GM12874 (cell line): ENCODE results near the gene LIMS2.

Experiments used
- TF ChIP-seq, protein P1 (sequence below): IDR thresholded peaks from 2 replicates; pipeline ENCODE4 v1.5.1; 2011; ENCODE audit warnings: low read depth, mild to moderate bottlenecking, control low read depth, low read length, moderate library complexity; ENCODE audit not compliant: insufficient read depth

LIMS2 gene

DNA sequence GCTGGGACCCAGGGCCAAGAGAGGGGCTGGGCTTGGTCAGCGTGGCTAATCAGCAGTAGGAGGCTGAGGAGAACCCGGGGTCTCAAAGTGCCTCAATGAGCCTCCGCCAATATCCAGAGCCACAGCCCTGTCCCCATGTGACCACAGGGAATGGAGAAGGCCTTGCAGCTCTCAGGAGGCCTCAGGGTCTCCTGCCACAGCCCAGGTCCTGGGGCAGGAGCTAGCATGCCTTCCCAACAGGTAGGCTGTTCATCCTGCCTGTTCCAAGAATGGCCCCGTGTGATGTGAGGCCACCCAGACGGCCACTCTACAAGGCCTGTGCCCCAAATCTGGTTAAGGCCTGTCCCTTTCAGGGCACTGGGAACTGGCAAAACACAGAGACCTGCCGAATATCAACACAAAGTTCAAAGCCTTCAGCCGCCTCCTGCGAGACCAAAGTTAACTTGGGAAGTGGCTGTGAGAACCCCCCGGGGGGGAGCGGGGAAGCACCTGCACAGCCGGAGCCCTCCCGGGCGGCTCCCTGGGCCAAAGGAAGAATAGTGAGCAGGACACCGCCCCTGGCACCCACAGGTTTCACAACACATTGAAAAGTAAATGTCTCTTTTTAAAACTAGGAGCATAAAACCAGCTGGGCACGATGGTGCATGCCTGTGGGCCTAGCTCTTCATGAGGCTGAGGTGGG, 4.5 kb upstream of the LIMS2 start:
- TF ChIP-seq, protein P1, sequence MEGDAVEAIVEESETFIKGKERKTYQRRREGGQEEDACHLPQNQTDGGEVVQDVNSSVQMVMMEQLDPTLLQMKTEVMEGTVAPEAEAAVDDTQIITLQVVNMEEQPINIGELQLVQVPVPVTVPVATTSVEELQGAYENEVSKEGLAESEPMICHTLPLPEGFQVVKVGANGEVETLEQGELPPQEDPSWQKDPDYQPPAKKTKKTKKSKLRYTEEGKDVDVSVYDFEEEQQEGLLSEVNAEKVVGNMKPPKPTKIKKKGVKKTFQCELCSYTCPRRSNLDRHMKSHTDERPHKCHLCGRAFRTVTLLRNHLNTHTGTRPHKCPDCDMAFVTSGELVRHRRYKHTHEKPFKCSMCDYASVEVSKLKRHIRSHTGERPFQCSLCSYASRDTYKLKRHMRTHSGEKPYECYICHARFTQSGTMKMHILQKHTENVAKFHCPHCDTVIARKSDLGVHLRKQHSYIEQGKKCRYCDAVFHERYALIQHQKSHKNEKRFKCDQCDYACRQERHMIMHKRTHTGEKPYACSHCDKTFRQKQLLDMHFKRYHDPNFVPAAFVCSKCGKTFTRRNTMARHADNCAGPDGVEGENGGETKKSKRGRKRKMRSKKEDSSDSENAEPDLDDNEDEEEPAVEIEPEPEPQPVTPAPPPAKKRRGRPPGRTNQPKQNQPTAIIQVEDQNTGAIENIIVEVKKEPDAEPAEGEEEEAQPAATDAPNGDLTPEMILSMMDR, result no peak

DNA sequence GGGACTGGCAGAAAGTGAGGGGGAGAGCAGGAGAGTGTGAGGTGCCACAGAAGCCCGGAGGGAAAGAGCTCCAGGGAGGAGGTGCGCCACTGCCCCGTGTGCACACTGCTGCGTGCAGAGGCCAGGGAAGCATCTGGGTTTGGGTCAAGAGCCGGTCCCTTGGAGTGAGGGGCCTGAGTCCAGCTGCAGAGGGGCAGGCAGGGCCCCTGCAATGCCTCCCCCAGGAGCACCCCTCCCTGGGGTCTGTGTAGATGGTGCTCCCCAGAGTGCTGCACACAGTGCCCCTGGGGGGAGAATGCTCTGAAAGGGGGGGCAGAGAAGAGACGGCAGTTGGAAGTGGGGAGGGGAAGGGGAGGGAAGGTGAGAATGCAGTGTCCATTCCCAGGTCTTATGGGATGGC, 3.7 kb upstream of the LIMS2 start:
- TF ChIP-seq, protein P1, result no peak

DNA sequence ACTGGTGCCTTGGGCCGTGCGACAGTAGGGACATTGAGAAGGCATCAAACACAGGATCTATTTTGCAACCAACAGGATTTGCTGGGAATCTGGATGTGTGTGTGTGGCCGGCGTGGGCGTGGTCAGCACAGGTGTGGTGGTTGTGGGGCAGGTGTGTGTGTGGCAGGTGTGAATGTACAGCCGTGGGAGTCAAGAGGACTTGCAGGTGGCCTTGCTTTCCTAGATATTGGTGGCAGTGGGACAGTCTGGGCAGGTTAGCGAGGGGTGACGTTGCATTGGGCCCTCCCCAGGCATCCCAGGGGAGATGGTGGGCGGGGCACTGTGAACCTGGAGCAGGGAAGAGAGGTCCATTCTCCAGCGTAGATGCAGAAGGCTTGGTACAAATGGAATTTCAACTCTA, 3.2 kb upstream of the LIMS2 start:
- TF ChIP-seq, protein P1, result no peak

DNA sequence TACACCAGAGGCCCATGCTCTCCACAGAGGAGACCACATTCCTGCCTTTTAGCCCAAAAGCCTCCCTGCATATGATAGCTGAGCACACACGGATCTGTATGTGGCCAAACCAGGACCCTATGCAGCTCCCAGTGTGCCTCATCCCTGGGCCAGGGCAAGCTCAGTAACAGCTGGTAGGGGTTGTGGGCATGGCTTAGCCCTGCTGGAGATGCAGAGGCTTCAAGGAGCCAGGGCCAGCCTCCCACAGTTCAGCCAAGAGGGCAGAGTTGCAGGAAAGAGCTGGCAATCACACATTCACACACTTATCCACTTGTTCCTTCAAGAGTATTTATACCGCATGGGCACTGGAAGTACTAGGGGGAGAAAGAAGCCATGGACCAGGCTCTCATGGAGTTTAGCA, 1.6 kb upstream of the LIMS2 start:
- TF ChIP-seq, protein P1, result no peak

DNA sequence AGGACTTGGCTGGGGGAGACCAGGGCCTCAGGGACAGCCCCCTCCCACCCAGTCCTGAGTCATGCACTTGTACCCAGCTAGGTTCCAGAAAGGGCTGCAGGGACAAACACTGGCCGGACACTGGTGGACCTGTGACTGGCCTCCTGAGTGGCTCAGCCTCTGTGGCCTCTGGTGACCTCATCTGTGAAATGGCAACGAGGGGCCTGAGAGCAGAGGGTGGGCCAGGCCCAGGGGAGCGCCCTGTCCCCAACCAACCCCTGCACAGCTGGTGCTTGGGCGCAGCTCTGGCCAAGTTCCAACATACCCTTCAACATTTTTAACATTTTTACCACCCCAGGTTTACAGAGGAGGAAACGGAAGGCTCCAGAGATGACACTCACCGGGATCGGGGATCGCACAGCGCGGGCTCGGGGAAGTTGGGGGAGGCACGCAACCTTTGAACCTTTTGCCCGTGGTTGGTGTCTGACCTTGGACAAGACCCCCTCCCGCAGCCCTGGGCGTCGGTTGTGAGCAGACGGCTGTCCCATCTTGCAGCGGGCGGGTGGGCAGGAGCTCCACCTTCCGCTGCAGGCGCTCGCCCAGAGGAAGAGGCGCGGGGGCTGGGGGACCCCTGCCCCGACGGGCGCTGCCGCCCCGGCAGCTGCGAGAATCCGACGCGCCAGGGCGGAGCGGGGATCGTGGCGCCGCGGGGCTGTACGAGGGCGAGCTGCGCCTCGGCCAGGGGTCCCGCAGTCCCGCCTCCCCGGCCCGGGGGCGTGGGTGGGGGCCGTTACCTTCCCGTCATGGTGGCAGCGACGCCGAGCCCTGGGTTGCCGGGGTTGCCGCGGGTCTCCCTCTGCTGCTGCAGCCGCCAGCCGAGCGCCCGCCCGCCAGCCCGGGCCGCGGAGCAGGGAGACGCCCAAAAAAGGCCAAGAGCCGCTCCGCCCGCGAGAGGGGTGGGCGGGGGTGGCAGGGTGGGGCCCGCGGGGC, 805 bp downstream of the LIMS2 start:
- TF ChIP-seq, protein P1, result no peak

DNA sequence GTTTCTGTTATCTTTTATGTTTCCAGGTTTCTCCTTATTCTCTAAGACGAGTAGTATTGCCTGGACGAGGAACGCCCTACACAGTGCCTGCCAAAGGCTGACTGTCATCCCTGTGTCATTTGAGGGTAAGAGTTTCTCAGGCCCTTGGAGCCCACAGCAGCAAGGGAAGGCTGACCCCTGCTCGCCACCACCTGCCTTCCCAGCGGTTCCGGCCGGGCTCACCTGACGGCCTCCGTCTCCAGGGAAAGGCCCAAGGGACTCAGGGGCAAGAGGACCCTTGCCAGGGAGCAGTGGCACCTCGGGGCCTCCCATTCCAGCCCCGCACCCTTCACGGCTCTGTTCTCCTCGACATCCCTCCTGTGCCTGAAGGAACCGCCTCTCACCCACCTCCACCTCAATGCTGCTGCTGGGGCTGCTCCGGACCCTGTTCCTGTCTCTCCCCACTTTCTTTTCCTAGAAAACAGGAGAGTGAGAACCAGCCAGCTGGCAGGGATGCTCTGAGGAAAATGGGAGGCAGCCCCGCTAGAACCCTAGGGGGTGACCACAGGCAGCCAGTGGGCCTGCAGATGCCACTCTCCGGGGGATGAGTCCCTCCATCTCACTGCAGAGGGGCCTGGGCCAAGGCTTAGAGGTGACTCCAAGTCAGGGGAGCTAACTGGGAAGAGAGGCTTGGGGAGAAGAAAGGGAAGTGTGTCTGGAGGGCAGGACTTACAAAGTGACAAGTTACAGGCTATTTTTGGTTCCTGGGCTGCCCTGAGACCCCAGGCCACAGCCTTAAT, 1.9 kb downstream of the LIMS2 start:
- TF ChIP-seq, protein P1, result no peak
